ENCODE results near the gene CYB561D1.

The CYB561D1 gene

DNA sequence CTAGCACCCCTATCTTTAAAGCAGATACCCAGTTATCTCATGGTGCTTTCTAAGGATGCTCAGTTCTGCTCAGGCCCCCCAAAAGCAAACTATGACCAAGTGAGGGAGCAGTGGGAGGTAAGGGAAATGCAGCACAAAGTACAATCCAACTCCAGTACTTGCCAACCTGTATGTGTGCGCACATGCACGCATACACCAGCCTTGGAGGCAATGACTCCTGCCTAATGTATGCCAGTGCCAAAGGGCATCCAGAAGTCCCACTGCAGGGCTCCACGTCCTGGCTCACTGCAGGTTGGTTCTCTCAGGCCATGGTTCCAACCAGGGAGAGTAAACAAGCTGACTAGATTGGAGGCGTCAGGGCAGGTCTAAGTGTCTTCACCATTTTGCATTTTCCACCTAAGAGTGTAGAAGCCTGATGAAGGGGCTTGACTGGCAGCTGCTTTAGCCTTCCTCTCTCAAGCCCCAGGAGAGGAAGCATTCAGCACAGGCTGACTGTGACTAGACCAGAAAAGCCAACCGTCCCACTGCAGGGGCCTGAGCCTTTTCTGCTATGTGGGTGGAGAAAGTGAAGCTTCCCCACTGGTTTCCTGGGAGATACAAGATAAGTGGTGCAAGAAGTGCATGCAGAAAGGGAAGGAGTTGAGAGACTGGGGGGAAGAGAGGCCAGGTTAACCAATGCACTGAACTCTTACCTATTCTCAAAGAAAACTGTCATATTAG is 7.9 kb downstream of the CYB561D1 start:
- DNase-seq = no peak

DNA sequence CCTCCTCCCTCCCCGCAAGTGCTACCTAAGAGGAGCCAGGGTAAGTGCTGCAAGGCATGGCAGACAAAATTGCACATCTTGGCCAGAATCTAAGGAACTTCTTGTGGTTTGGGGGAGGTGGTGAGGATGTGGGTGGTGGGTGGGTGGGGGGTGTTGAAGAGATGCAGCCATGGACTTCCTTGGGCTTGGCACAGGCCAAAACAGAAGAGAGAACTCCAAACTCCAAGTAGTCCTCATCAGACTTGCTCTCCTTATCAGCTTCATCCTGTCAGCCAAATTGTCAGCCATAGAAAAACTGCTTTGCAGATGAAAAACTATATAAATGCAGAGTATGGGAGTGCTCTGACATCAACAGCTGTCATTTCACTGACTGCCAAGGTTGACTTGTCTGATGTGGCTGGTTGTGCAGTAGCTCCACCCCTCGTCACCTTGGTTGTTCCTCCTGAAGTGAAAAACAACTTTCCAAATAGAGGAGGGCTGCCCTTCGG is 8.5 kb downstream of the CYB561D1 start:
- no peak for DNase-seq

DNA sequence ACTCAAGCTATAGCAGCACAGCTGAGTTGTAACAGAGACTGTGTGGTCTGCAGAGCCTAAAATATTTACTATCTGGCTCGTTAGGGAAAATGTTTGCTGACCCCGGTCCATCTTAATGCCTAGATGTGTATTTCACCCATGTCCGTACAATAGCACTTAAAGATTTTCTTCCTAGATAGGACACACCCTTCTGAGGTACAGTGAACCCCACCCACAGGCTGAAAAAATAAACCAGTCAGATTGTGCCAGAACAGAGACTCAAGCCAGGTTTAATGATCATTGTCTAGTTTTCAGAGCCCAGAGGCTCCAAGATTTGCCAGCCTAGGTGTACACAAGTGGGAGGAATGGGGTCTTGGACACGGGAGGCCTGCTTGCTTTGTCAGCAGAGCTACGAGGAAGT is 10.0 kb downstream of the CYB561D1 start:
- no peak for DNase-seq

DNA sequence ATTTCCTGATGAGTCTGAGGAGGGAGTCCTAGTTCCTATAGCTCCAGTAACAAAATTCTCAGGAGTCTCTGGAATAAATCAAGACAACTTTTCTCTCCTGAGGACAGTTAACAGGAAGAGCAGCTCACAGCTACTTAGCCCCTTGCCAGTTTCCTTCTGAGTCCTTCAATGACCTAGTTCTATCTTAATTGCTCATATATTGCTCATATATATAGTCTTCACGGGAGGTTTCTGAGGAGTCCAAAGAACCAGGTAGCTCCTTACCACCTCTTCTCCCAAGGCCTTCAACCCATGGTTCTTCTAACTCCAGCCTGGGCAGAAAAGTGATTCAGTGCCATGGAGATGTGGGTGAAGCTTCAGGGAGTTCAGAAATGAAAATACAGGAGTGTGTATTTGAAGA is 11.1 kb downstream of the CYB561D1 start:
- DNase-seq = no peak

DNA sequence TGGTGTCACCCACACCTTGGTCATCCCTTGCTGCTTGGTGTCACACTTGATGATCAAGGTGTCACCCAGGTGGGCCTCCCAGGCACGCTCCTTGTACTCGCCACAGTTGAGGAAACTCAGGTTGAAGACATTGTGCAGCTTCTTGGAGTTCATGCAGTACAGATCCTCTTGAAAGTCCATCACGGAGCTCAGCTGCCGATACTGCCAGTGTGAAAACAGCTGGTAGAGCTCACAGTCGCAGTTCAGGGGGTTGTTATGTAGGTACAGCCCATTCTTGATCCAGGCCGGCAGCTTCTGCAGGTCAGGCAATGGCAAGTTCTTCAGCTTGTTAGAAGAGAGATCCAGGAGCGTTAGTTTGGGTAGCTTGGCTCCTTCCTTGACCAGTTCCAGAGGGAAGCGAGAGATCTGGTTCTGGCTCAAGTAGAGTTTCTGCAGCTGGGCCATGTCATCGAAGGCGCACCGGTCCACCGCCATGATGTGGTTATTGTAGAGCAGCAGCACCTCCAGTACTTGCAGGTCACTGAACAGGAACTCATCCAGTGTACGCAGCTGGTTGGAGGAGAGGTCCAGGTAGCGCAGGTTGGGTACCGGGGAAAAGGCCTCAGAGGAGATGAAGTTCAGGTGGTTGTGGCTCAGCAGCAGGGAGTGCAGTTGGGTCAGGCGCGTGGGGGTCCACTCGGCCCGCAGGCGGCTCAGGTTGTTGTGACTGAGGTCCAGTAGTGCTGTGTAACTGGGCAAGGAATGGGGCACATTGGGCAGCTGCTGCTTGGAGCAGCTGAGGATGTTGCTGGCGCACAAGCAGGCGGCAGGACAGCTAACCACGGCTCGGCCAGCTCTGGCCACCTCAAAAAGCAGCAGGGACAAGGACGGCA is 14.3 kb downstream of the CYB561D1 start:
- no peak for DNase-seq

DNA sequence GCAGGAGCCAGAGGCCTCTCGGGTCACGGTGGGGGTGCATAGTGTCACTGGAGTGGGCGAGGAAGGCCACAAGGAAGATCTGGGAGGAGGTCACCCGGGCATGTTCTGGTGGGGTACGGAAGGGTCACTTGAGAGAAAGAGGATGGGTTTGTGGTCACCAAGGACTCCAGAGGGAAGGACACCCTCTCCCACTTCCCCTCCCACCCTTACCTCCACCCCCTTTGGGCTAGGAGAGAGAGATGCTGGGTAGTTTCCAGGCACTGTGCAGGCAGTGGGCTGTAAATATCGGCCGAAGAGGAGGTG is 14.9 kb downstream of the CYB561D1 start:
- no peak for DNase-seq

DNA sequence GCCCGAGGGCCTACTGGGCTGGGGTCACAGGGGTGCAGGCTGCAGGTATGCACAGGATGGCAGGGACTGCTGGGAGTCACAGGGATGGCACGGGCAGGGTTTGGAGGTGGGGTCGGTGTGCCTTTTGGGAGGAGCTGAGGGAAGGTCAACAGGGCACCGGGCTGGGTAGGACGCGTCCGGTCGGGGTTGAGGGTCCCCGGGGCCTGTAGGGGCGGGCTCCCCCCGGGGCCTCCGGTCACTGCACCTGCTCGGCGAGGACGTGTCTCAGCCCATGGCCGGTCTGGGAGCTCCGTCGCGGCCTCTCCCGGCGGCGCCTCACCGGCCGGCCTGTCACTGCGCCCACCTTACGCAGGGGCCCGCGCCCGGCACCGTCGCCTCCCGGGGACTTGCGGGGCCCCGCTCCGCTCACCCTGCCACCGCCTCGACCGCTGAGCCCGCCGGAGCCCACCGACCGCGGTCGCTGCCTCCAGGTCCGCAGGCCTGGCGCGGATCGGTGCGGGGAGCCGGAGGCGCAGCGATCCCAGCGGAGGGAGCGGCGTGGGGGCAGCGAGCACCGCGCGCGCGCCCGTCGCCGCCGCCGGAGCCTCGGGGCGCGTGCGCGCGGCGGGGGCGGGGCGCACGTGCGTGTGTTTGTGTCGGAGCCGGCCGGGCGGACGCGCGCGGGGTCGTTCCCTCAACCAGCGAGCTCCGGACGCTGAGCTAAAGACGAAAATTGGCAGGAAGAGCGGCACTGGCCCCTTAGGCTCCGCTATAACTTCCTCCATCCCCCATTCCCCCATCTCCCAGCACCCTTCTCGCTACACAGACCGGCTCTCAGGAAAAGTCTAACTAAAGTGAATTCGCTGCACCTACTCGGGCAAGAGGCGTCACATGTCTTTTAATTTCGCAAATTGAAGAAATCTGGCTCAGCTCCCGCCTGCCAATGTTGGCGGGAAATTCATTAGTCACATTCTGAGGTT is 15.6 kb downstream of the CYB561D1 start, which contains the start of gene AMIGO1:
Gene AMIGO1, minus strand, starts transcription at position 552 of the 959 bp plus-strand sequence. CDS start 815 bp downstream, outside the sequence.
- DNase-seq = peak; percentile 76

DNA sequence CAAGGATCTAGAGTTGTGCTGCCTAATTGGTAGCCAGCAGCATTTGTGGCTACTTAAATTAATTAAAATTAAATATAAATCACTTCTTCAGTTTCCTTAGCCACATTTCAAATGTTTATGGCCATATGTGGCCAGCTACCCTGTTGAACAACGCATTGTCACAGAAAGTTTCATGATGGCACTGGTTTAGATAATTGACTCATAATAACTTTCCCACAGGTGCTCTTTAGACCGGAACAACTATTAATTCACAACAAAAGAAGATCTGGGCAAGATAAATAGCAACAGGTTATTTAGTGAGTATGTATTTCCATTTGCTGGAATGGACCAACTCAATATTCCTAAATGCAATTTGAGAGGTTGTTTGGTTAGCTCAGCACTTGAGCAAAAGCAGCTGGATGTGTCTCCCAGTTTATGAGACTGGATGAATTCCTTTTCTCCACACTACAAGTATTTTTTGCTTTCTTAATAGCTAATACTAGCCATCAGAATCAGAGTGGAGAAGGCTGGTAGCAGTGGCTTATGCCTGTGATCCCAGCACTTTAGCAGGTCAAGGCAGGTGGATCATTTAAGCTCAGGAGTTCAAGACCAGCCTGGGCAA is 19.3 kb downstream of the CYB561D1 start:
- no peak for DNase-seq

DNA sequence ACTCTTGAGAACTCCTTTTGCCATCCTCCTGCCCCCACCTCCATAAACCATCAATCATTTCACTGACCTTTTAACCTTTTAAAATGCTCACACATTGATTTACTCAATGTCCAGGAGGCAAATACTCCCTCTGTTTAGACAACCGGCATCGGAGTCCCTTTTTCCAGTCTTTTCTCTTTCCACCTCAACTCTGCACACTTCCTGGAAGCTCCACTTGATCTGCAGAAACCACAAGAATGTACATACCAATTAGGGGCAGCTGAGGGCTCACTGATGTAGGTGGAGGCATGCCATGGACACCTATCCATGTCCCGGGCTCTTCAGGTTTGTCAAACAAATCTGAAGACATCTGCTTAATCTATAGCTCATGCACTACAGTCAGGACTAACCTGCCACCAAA is 21.0 kb downstream of the CYB561D1 start:
- DNase-seq = no peak

DNA sequence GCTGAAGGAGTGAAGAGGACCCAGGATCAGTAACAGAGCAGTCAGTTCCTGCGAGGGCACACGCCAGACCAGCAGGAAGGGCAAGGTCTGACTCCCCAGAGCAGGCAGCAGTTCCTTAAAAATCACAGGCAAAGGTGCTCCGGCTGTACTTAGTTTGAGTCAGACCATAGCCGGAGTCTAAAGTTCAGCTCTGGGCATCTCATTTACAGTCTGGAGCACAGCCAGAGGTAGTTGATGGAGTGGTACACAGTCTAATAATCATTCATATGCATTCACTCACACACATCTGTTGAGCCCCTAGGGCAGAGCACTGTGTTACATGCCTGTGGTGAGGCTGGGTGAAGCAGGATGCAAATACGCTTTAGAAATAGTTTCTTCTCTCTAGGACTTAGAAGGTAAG is 23.0 kb downstream of the CYB561D1 start:
- DNase-seq = no peak

DNA sequence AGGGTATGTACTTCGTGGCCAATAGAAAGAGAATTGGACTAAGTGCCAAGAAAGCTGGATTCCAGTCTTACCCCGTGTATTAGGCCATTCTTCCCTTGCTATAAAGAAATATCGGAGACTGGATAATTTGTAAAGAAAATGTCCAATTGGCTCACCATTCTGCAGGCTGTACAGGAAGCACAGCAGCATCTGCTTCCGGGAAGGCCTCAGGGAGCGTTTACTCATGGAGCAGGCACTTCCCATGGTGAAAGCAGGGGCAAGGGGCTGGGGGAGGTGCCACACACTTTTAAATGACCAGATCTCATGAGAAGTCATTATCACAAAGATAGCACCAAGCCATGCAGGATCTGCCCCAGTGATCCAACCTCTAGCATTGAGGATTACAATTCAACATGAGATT is 23.4 kb downstream of the CYB561D1 start:
- no peak for DNase-seq

DNA sequence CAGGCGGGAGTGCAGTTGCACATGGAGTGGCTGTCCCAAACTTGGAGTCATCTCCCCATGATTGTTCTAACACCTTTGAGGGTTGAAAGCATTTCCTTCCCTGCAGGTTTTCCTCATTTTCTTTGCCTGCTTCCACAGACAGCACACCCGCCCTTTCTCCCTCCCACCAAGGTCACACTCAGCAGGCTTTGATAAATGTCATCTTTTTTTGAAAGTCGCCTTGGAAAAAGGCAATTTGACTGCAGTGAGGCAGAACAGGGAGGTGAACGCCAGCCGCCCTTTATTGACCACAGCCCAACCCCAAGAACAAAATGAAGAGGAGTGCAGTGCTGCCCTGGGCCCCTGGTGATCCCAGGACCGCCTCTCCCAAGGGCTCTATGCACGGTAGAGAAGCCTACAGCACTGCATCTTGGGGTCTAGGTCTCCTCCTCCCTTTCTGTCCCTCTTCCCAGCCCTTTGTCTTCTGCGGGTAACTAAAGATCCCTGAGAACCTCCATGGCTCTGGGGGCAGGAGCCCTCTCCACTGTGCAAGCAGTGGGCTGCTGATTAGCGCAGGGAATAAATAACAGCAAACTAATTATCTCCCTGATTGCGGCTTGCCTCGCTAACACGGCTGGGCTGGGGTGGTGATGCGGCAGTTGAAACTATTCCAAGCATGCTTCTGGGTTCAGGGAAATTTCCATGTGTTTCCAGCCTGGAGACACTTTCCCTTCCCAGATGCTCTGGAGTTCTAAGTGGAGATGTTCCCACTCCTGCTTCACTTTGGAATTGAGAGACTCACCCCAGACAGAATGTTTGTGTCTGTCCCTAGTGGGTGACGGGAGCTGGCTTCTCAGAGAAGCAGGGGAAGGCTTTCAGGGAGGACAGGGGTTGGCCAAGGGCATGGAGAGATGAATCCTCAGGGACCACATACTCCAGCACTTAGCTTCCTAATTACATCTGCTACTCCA is 27.4 kb downstream of the CYB561D1 start:
- no peak for DNase-seq

DNA sequence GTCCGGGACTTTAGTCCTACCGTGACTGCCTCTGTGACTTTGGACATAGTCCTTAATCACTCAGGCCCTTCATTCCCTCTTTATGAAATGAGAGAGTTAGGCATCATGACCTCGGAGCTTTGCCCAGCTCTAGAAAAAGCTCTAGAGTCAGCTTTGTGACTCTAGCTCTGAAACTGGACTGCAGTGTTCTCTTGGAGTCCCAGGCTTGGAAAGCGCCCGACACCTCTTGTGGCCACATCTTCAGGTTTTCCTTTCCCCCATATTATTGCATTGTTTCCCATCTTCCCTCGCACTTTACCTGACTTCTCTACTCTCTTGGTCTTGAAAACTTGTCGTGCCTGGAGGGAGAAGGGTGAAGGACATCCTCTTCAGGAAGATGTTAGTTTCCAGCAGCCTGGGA is 28.1 kb downstream of the CYB561D1 start:
- DNase-seq = no peak

DNA sequence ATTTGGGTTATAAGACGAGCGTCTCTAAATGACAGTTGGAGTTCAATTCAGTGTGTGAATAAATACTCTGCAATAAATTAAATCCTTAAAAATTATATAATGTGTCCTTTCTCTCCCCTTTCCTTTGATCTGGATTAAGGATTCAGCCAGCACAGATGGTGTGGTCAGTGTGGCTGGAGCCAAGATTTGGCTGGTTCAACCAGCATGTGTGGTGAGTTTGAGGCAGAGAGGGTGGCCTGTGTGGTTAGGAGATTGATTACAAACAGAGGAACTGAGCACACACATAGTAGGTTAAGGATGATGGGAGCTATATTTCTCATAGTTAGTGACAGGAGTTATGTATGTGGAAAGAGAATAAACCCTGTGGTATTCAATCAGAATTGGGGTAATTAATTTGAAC is 29.8 kb downstream of the CYB561D1 start:
- DNase-seq = no peak

DNA sequence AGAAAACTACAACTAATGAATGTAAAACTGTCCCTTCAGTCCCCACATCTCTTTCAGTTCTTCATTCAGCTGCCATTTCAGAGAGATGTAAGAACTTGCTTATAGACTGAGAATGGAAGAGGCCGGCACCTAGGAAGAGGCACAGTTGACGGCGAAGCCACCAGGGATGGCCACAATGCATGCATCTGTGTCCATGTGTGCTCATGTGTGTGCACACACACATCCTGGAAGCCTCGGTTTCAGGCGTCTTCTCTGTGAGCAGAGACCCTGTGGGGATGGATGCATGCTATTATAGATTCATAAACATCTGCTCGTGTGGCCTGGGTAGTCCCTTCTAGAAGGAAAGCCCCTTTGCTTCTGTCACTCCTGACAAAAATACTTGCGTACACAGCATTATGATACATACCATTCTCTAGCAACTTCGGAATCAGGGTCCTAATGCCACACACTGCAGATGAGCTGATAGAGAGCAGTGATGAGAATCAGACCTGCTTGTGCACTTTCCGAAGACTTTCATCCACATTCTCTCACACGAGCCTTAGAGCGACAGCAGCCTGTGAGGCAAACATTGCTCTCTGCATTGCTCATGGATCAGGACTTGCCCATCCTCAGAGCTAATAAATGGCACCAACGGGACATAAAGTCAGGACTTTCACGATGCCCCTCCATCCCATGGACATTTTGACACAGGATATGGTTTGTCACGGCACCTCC is 33.4 kb downstream of the CYB561D1 start:
- DNase-seq = no peak

DNA sequence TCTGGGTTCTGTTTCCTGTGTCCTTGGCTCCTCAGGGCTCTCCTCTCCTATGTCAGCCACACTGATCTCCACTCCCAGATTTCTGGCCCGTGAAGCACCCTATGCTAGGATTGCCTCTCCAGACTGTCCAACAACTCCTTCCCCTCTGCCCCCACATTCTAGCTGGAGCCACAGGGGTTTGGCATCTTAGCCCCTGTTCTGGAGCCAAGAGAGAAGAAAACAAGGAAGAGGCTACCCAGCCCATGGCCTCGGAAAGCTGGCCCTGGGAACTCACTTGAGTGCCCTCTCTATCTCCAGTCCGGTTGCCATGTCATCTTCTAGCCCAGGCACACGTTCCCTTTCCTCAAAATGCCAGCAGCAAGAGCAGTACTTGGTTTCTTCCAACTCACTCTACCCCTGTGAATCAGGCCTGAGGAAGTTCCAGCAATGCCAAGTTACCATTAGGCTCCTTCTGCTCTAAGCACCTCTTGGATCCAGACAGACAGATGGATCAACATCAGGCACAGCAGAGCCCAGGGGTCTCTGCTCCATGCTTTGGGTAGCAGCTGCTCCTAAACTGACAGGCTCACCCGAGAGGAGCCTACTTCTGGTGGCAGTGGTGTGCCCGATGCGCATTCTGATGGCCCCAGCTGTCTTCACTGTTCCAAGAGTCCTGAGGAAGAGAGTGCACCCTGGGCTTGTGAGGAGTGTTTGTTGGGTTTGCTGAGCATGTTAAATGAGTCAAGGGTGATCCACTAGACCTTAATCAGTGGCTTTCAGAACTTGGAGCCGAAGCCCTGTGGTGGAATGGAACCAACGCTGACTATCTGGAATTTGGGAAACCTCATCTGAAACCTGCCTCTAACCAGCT is 34.2 kb downstream of the CYB561D1 start:
- no peak for DNase-seq

DNA sequence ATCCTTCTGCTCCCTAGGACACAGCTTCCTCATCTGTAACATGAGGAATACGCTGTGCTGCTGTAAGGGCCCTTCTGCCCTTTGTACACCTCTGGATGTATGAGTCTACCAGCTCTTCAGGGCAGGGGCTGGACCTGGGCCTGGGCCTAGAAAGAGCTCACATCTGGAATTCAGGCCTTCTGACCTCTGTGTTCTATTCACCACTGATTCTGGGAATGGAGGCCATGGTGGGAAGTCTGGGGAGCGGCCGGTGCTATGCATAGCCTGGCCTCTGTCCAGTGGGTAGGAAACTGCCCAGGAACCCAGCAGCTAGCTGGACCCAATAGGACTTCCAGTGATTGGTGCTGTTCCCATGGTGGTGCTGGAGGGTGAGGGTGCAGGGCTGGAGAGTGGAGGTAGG is 34.8 kb downstream of the CYB561D1 start:
- no peak for DNase-seq

DNA sequence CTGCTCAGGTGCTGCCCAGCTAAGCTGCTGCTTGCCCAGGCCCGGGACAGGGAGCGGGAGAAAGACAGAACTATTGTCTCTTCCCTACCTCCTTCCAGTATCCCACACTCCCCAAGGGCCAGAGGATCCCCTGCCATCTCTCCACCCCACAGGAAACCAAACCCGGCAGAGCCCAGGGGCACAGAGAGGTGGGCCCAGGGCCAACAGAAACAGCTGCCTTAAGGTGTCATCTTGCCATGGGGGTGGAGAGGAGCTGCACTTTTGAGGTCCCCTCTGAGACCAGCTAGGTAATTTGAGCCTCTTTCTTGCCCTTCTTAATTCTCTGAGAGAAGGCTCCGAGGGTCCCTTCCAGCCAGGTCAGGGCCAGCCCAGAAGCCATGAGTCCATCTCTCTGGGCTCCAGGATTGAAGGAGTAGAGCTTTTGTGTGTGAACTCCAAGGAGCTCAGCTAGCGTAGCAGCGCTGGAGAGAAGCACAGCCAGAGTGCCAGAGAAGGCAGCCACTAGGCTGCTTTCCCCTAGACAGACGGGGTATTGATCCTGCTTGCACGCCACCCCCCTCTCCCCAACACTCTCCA is 36.1 kb downstream of the CYB561D1 start:
- no peak for DNase-seq

DNA sequence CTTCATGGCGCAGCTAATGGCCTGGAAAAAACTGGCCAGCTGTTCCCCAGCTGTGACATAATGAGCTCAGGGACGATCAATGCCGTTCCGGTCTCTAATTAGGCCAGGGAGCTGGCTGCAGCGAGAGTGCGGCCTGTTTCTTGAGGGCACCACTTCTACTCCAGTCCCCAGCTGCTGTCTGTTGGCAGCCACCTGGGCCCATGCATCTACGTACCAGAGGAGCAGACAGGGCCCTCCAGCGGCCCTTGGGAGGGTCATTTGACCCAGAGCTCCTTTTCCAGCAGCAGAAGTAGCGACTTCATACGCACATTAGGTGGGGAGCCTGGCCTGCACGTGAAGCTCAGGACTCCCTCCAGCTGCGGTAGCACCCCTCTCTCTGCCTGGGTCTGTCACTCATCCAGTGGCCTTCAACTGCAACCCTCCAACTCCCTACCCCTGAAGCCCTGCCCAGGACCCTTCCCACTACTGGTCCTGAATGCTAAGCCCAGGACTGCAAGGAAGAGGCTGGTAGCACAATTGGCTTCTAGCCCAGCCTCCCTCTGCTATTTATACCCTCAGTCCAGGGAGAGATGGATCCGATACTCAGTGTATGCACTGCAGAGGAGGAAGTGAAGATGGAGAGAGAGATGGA is 36.7 kb downstream of the CYB561D1 start:
- no peak for DNase-seq

Measured in 8988T (cell line).